OCI-LY1 (cell line): ENCODE results near the gene PCDHGB5.

Experiments
- H2AFZ ChIP-seq: fragments of 200-600 bp; sonication (generic), shearing (Covaris generic); 2 replicates; pipeline ENCODE4 v1.6.0; 2014; ENCODE audit warnings: antibody characterized with exemption, mild to moderate bottlenecking, low read length
- H3F3A ChIP-seq: fragments of 200-600 bp; sonication (generic), shearing (Covaris generic); 2 replicates; pipeline ENCODE4 v1.6.0; 2014; ENCODE audit warnings: mild to moderate bottlenecking, antibody characterized with exemption, low read length, moderate library complexity; ENCODE audit not compliant: insufficient read depth
- H3K27ac ChIP-seq: fragments of 200-600 bp; sonication (generic); 2 replicates; pipeline ENCODE4 v1.5.1; 2014; ENCODE audit warnings: low read length, mixed run types, mild to moderate bottlenecking, low read depth; ENCODE audit not compliant: poor library complexity, severe bottlenecking
- H3K27me3 ChIP-seq: fragments of 200-600 bp; sonication (generic); 2 replicates; pipeline ENCODE4 v1.6.0; 2014; ENCODE audit warnings: antibody characterized with exemption, mild to moderate bottlenecking, low read length, moderate library complexity; ENCODE audit not compliant: insufficient read depth
- H3K36me3 ChIP-seq: fragments of 200-600 bp; sonication (generic); 2 replicates; pipeline ENCODE4 v1.6.1; 2014; ENCODE audit warnings: mild to moderate bottlenecking, antibody characterized with exemption, low read length, moderate library complexity, mixed read lengths; ENCODE audit not compliant: insufficient read depth
- H3K4me1 ChIP-seq: fragments of 200-600 bp; sonication (generic); 2 replicates; pipeline ENCODE4 v1.5.1; 2014; ENCODE audit warnings: mild to moderate bottlenecking, low read length, moderate library complexity; ENCODE audit not compliant: insufficient read depth, severe bottlenecking
- H3K4me2 ChIP-seq: fragments of 200-600 bp; sonication (generic), shearing (Covaris generic); 2 replicates; pipeline ENCODE4 v1.6.1; 2014; ENCODE audit warnings: low read length
- H3K4me3 ChIP-seq: fragments of 200-600 bp; sonication (generic); 2 replicates; pipeline ENCODE4 v1.5.1; 2014; ENCODE audit warnings: low read length, low read depth, mild to moderate bottlenecking, mixed read lengths; ENCODE audit not compliant: poor library complexity, severe bottlenecking
- H3K79me2 ChIP-seq: fragments of 200-600 bp; shearing (Covaris generic); 2 replicates; pipeline ENCODE4 v1.6.1; 2016; ENCODE audit warnings: mixed run types, low read length, mixed read lengths; ENCODE audit not compliant: insufficient read depth
- H3K9ac ChIP-seq: fragments of 200-600 bp; sonication (generic), shearing (Covaris generic); 2 replicates; pipeline ENCODE4 v1.6.1; 2014; ENCODE audit warnings: mild to moderate bottlenecking, low read length, mixed read lengths
- H3K9me2 ChIP-seq: fragments of 200-600 bp; sonication (generic), shearing (Covaris generic); 2 replicates; pipeline ENCODE4 v1.6.1; 2014; ENCODE audit warnings: low read depth, mild to moderate bottlenecking, low read length, mixed read lengths
- H3K9me3 ChIP-seq: fragments of 200-600 bp; shearing (Covaris generic); 2 replicates; pipeline ENCODE4 v1.6.1; 2014; ENCODE audit warnings: low read length, mixed read lengths
- H4K20me1 ChIP-seq: fragments of 200-600 bp; sonication (generic), shearing (Covaris generic); 2 replicates; pipeline ENCODE4 v1.6.0; 2016; ENCODE audit warnings: mild to moderate bottlenecking, low read length; ENCODE audit not compliant: insufficient read depth
- CTCF ChIP-seq: fragments of 200-600 bp; sonication (generic), shearing (Covaris generic); IDR thresholded peaks from 2 replicates; pipeline ENCODE4 v1.5.1; 2017; ENCODE audit warnings: mild to moderate bottlenecking, antibody characterized with exemption, low read length, moderate library complexity, mixed read lengths
- EZH2 ChIP-seq: fragments of 200-600 bp; sonication (generic), shearing (Covaris generic); IDR thresholded peaks from 2 replicates; pipeline ENCODE4 v1.8.0; 2017; ENCODE audit warnings: borderline replicate concordance, mixed run types, mild to moderate bottlenecking, antibody characterized with exemption, low read length, moderate library complexity, mixed read lengths

PCDHGB5 gene

GRCh38 chr5:141388661-141389060 is 9.1 kb upstream of the PCDHGB5 start:
- H2AFZ ChIP-seq: no peak overlapping the region
- TF ChIP-seq EZH2 (no peak), CTCF (no peak)
- H4K20me1 ChIP-seq: no peaks in the 10 kb centered on the region
- no peaks in the 10 kb centered on the region for H3K36me3 ChIP-seq
- H3K4me1 ChIP-seq: no peaks in the 10 kb centered on the region
- no peak overlapping the region for H3K27ac ChIP-seq
- H3K4me2 ChIP-seq: no peak overlapping the region
- H3K9me3 ChIP-seq: peaks cover 8% of the 10 kb centered on the region
- no peaks in the 10 kb centered on the region for H3K9me2 ChIP-seq
- no peak overlapping the region for H3K4me3 ChIP-seq
- no peaks in the 10 kb centered on the region for H3F3A ChIP-seq
- H3K27me3 ChIP-seq: no peaks in the 10 kb centered on the region
- H3K79me2 ChIP-seq: no peaks in the 10 kb centered on the region
- no peak overlapping the region for H3K9ac ChIP-seq

GRCh38 chr5:141389153-141390042 is 8.3 kb upstream of the PCDHGB5 start:
- Histone ChIP-seq H3K79me2 (no peaks in the 10 kb centered on the region), H3K9me3 (peaks cover 8% of the 10 kb centered on the region), H3K36me3 (no peaks in the 10 kb centered on the region), H3K4me3 (no peak overlapping the region), H2AFZ (no peak overlapping the region), H3K9ac (no peak overlapping the region), H4K20me1 (no peaks in the 10 kb centered on the region), H3K27me3 (no peaks in the 10 kb centered on the region), H3K27ac (no peak overlapping the region), H3K4me1 (no peaks in the 10 kb centered on the region), H3K9me2 (no peaks in the 10 kb centered on the region), H3K4me2 (no peak overlapping the region), H3F3A (no peaks in the 10 kb centered on the region)
- TF ChIP-seq CTCF (no peak), EZH2 (no peak)

- H3K27ac ChIP-seq: no peak within 1 kb of the TSS
- H3K9me3 ChIP-seq: peaks cover 6% of the 10 kb centered on the region; the same call in 1 of the 2 replicates
- H3K79me2 ChIP-seq: no peaks in the 10 kb centered on the region
- no peaks in the 10 kb centered on the region for H3K36me3 ChIP-seq
- TF ChIP-seq CTCF (no peak), EZH2 (no peak)
- H3K4me3 ChIP-seq: no peak within 1 kb of the TSS
- H2AFZ ChIP-seq: no peak within 1 kb of the TSS
- H3F3A ChIP-seq: no peaks in the 10 kb centered on the region
- H3K27me3 ChIP-seq: no peaks in the 10 kb centered on the region
- no peaks in the 10 kb centered on the region for H3K9me2 ChIP-seq
- H3K4me1 ChIP-seq: no peaks in the 10 kb centered on the region
- H4K20me1 ChIP-seq: no peaks in the 10 kb centered on the region
- no peak within 1 kb of the TSS for H3K9ac ChIP-seq
- no peak within 1 kb of the TSS for H3K4me2 ChIP-seq
Observed at GRCh38 chr5:141392429-141393198, 5.1 kb upstream of the PCDHGB5 start, which contains the start of gene PCDHGA8. Gene PCDHGA8, plus strand, starts transcription at chr5:141392633. Its CDS starts 181 bp downstream, at chr5:141392814.
